GM12872 (cell line): ENCODE results near the gene NKX6-1.

ENCODE experiments used
- CTCF ChIP-seq: IDR thresholded peaks from 3 replicates; pipeline ENCODE4 v1.5.1; 2011; ENCODE audit warnings: low read depth, mild to moderate bottlenecking, low read length, moderate library complexity; ENCODE audit not compliant: insufficient read depth

The NKX6-1 gene

GRCh38 chr4:84443523-84443922 is 55.6 kb downstream of the NKX6-1 start:
- no peak for TF ChIP-seq CTCF

GRCh38 chr4:84442778-84443177 is 56.3 kb downstream of the NKX6-1 start:
- no peak for TF ChIP-seq CTCF
